ENCODE measurements around the gene HCN3.
"Not testable (repeated sequence)": the region's sequence is repeated elsewhere in the genome, so short reads cannot be mapped to it uniquely, and the experiment has no call there.

Gene HCN3

DNA sequence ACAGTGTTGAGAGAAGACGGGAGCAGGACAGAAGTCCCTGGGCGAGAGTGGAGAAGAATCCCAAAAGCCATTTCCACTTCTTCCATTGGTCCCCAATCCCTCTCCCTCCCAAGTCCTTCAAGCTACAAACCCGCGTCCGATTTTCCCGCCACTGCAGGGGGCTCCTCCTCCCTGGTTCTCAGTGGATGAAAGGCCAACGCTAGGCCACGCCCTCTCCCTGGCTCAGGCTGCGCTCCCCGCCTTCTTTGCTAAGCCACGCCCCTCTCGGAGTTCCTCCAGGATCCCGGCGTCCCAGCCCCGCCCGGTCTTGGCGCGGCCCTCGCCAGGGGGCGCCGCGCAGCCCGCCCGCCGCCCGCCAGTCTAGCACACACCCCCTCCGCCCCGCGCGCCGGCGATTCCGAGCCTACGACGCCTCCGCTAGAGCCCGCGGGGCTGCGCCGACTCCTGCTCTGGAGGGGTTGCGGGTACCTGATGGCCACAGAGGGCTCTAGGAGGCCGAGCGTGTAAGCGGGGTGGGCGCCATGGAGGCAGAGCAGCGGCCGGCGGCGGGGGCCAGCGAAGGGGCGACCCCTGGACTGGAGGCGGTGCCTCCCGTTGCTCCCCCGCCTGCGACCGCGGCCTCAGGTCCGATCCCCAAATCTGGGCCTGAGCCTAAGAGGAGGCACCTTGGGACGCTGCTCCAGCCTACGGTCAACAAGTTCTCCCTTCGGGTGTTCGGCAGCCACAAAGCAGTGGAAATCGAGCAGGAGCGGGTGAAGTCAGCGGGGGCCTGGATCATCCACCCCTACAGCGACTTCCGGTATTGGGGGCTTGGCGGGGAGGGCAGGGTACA, at the start of gene HCN3:
HCN3 (plus strand) TSS at position 394 of the 832 bp plus-strand sequence; CDS start at position 522, 128 bp downstream.
- DNase-seq = peak; percentile 96 to 97

DNA sequence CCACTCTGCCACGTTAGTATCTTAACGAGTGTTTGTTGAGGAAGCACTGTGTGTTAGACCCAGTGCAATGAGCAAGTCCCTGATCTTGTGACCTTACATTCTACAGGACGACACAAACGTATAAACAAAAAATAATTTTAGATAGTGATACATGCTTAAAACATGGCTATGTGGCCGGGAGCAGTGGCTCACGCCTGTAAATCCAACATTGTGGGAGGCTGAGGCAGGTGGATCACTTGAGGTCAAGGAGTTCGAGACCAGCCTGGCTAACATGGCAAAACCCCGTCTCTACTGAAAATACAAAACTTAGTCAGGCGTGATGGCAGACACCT, 49.2 kb upstream of the HCN3 start:
- DNase-seq = no peak

DNA sequence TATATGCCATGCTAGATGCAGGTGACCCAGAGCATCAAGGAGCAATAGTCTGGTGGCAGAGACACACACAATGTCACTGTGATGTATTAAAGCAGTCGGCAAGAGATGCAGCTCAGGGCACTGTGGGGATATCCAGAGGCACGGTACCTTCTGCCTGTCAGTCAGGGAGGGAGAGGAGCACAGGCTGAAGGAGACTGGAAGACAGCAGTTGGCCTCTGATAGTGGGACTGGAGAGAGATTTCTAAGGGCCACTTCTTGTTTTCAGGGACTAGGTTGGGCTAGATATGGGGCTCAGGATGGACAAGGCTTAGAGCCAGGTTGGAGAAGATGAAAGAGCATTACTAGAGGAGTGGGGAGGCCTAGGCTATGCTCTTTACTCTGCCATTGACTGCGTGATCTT, 46.0 kb upstream of the HCN3 start:
- not testable (repeated sequence) for DNase-seq

GRCh38 chr1:155232001-155232978, 45.0 kb upstream of the HCN3 start:
- DNase-seq = not testable (repeated sequence)

DNA sequence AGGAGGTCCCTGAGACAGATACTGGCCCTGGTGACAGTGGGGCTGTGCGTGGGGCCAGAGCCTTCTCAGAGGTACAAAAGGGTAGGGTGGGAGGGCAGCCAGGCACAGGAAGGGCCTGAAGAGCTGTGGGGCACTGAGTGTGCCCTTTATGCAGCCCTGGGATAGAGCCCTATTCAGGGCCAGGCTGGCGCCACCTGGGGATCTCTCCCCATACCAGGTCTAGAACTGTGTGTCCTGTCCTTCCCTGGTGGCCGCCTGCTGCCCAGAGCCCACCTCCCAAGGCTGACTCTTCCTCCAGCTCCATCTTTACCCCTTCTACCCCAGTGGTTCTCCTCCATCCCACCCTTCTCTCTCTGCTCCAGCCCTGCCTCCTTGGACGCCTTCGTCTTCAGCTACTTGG, 43.8 kb upstream of the HCN3 start:
- not testable (repeated sequence) for DNase-seq

GRCh38 chr1:155235375-155235774, 41.9 kb upstream of the HCN3 start:
- DNase-seq = not testable (repeated sequence)

GRCh38 chr1:155236451-155236850, 40.8 kb upstream of the HCN3 start:
- DNase-seq = no peak

DNA sequence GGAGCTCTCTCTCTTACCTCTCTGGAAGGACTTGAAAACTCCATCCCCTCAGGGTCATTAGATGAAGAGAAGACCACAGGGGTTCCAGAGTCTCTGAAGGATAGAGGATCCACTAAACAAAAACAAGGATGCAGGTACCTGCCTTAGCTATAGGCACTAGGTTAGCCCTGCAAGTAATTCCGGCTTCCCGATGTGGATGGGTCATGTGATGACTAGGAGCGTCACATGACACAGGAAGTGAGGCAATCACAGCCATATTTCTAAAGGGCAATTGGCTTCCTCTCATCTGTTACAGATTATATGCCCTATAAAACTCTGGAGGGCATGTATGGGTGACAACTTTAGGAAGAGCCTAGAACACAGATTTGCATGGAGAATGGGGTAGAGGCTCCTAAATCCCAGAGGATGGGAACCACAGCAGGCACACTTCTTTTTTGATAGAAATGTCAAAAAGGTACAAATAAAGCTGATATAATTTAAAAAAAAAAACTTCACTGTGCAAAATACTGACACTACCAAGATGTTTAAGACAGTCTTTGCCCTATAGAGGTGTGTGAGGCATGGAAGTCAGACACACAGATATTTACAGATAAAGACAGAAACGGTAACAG, 36.1 kb upstream of the HCN3 start:
- DNase-seq = peak in 1 of 2 donors; percentile 52

DNA sequence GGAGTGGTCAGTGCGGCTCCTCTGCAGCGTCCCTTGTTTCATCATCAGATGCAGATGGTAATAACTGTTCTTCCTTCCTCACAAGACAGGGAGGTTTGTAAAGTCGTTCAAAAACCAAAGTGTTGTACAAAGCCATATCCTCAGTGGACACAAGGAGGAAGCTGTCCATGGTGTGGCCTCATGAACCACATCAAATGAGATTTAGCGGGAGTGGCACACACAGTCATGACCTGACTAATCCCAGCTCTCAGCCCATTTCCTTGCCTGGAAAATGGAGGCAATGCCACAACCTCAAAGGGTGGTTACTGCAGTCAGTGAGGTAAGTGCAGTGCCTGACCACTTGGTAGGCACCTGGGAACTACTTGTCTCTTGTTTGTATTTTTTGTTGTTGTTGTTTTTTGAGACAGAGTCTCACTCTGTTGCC, 35.4 kb upstream of the HCN3 start:
- no peak for DNase-seq

- no peak for DNase-seq
These were observed 34.4 kb upstream of the HCN3 start for GRCh38 chr1:155242805-155243358.

DNA sequence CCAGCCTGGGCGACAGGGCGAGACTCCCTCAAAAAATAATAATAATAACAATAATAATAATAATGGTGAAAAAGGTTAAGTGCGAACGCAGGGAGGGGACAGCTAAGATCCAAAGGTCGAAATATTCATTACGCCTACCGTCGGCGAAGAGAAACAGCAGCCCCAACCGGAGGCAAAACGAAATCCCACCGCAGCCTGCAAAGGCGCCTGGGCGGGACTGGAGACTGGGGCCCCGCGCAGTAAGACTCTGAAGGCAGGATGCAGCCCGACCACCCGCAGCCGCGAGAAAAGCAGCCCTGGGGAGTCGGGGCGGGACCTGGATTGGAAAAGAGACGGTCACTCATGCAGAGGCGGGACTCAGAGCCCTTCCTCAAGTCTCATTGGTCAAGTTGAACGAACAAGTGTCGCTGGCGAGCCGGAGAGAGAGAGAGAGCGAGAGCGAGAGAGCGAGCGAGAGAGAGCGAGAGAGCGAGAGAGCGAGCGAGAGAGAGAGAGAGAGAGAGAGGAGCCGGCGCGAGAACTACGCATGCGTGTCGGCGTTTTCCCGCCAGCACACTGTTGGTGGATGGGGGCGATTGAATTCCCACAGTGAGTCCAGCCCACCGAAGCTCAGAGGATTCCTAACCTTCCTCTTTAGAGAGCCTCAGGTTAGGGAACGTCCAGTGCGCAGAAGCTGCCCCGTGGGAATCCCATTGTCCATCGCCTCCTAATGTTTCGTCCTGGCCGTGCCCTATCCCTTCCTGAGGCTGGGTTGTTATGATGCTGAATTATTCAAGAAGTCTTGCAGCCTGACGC, 32.7 kb upstream of the HCN3 start:
- DNase-seq = peak; percentile 84 to 87

GRCh38 chr1:155245163-155245524, 32.1 kb upstream of the HCN3 start:
- DNase-seq = no peak

- not testable (repeated sequence) for DNase-seq
These were observed 30.5 kb upstream of the HCN3 start for GRCh38 chr1:155246796-155247195.

GRCh38 chr1:155247667-155248553, 29.4 kb upstream of the HCN3 start:
- no peak for DNase-seq

DNA sequence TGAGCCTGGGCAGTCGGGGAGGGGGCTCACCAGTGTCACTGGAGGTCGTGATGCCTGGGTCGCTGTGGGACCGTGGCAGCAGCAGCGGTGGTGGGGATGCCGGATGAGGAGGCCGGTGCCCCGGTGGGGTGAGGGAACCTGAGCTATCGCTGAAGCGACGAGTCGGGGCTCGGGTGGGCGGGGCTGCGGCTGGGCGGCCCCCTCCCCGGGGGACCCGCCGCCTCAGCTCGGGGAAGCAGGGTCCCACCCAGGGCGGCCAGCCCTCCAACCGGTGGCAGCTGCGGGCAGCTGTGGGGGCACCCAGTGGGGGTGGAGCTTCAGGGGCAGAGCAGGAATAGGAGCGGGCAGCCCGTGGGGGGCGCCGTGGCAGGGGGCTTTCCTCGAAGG, 27.0 kb upstream of the HCN3 start:
- DNase-seq = no peak

- peak; percentile 97 to 98 for DNase-seq
These were observed 26.4 kb upstream of the HCN3 start for GRCh38 chr1:155250633-155251449.

- DNase-seq = no peak
These were observed 25.7 kb upstream of the HCN3 start for GRCh38 chr1:155251566-155251965.

DNA sequence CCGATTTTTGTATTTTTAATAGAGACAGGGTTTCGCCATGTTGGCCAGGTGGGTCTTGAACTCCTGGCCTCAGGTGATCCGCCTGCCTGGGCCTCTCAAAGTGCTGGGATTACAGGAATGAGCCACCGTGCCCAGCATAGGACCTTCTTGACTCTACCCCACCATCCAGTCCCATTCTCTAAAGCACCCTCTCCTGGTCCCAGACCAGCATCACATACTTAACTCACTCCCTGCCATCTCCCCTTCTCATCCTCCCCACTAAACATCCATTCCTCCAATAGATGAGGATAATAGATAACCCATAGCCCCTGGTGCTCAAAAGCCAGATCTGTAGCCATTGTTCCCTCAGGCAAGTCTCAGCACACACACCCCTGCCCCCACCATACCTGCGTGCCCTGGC, 24.1 kb upstream of the HCN3 start:
- DNase-seq = no peak

DNA sequence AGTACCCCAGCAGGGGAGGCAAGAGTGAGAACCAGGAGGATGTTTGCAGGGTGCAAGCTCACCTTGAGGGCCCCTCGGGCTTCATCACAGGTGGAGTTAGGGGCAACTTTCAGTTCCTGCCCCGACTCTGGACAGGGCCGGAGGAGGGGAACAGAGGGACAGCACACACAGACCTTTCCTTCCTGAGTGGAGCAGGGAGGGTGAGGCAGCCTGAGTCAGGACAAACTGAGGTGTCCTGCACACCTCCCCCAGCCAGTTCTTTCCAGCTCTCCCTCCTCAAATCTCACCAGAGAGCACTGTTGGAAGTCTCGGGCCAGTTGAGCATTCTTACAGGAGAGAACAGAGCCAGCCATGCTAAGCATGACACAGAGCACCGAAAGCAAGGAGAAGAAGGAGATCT, 23.5 kb upstream of the HCN3 start:
- no peak for DNase-seq

GRCh38 chr1:155254228-155254713, 23.0 kb upstream of the HCN3 start:
- DNase-seq = no peak
